ENCODE results near the gene TSKS.

The TSKS gene

DNA sequence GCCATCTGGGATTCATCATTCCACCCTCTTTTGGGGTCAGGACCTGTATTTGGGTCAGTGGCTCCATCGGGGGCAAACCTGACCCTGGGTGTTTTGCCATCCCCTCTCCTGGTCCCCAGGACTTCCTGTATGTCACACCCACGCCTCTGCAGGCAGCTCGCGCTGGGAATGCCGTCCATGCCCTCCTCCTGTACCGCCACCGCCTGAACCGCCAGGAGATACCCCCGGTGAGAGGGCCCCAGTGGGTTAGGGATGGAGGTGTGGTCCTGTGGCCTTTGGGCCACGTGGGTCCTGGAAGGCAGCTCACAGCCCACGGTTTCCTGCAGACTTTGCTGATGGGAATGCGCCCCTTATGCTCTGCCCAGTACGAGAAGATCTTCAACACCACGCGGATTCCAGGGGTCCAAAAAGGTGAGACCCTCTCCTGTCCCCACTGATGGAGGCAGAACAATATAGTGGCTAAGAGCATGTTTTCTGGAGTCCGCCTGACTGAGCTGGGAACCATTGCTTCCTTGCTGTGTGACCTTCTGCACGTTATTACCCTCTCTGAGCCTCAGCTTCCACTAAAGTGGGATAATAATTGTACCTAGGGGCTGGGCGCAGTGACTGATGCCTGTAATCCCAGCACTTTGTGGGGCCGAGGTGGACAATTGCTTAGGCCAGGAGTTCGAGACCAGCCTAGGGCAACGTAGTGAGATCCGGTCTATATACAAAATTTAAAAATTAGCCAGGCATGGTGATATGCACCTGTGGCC lies 58.0 kb downstream of the TSKS start:
- Histone ChIP-seq H3K9me3 (ENCODE audit: control insufficient read depth, low read length) (no peaks in the 10 kb centered on the region), H3K4me3 (ENCODE audit: insufficient read depth, low read depth, low read length, poor library complexity, severe bottlenecking) (no peak overlapping the region), H3K27me3 (replicated peaks; ENCODE audit: control insufficient read depth, insufficient read depth, low read length, poor library complexity, severe bottlenecking) (peaks cover 2% of the 10 kb centered on the region), H3K36me3 (ENCODE audit: control insufficient read depth, insufficient read depth, low read length) (no peaks in the 10 kb centered on the region), H3K4me1 (ENCODE audit: control insufficient read depth, insufficient read depth, low read length, poor library complexity, severe bottlenecking) (no peaks in the 10 kb centered on the region), H3K27ac (ENCODE audit: insufficient read depth, low read length, poor library complexity, severe bottlenecking) (no peak overlapping the region)
- no peak for DNase-seq

- H3K4me1 ChIP-seq (ENCODE audit: control insufficient read depth, insufficient read depth, low read length, poor library complexity, severe bottlenecking): no peaks in the 10 kb centered on the region
- H3K27me3 ChIP-seq (replicated peaks; ENCODE audit: control insufficient read depth, insufficient read depth, low read length, poor library complexity, severe bottlenecking): peaks cover 2% of the 10 kb centered on the region
- no peak overlapping the region for H3K27ac ChIP-seq (ENCODE audit: insufficient read depth, low read length, poor library complexity, severe bottlenecking)
- H3K36me3 ChIP-seq (ENCODE audit: control insufficient read depth, insufficient read depth, low read length): no peaks in the 10 kb centered on the region
- DNase-seq: no peak
- no peaks in the 10 kb centered on the region for H3K9me3 ChIP-seq (ENCODE audit: control insufficient read depth, low read length)
- H3K4me3 ChIP-seq (ENCODE audit: insufficient read depth, low read depth, low read length, poor library complexity, severe bottlenecking): no peak overlapping the region
Measured at GRCh38 chr19:49701271-49701786, 61.8 kb downstream of the TSKS start.

GRCh38 chr19:49700563-49700962 lies 62.5 kb downstream of the TSKS start:
- no peaks in the 10 kb centered on the region for H3K36me3 ChIP-seq (ENCODE audit: control insufficient read depth, insufficient read depth, low read length)
- H3K4me1 ChIP-seq (ENCODE audit: control insufficient read depth, insufficient read depth, low read length, poor library complexity, severe bottlenecking): no peaks in the 10 kb centered on the region
- peaks cover 2% of the 10 kb centered on the region for H3K27me3 ChIP-seq (replicated peaks; ENCODE audit: control insufficient read depth, insufficient read depth, low read length, poor library complexity, severe bottlenecking)
- no peak for DNase-seq
- H3K27ac ChIP-seq (ENCODE audit: insufficient read depth, low read length, poor library complexity, severe bottlenecking): no peak overlapping the region
- no peak overlapping the region for H3K4me3 ChIP-seq (ENCODE audit: insufficient read depth, low read depth, low read length, poor library complexity, severe bottlenecking)
- H3K9me3 ChIP-seq (ENCODE audit: control insufficient read depth, low read length): no peaks in the 10 kb centered on the region

DNA sequence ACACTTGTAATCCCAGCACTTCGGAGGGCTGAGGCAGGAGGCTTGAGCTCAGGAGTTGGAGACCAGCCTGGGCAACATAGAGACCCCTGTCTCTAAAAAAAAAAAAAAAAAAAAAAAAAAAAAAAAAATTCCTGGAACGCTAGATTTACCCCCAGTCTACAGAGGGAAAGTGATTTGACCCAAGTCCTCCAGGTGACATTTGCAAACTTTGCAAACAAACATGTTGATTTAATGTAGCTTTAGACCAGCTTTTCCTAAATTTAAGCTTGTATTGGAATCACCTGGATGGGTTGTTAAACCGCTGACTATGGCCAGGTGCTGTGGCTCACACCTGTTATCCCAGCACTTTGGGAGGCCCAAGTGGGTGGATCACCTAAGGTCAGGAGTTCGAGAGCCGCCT lies 63.7 kb downstream of the TSKS start:
- DNase-seq: no peak
- Histone ChIP-seq H3K27ac (ENCODE audit: insufficient read depth, low read length, poor library complexity, severe bottlenecking) (no peak overlapping the region), H3K9me3 (ENCODE audit: control insufficient read depth, low read length) (no peaks in the 10 kb centered on the region), H3K4me1 (ENCODE audit: control insufficient read depth, insufficient read depth, low read length, poor library complexity, severe bottlenecking) (no peaks in the 10 kb centered on the region), H3K4me3 (ENCODE audit: insufficient read depth, low read depth, low read length, poor library complexity, severe bottlenecking) (no peak overlapping the region), H3K36me3 (ENCODE audit: control insufficient read depth, insufficient read depth, low read length) (no peaks in the 10 kb centered on the region), H3K27me3 (replicated peaks; ENCODE audit: control insufficient read depth, insufficient read depth, low read length, poor library complexity, severe bottlenecking) (peaks cover 2% of the 10 kb centered on the region)

- H3K27ac ChIP-seq (ENCODE audit: insufficient read depth, low read length, poor library complexity, severe bottlenecking): no peak overlapping the region
- H3K4me1 ChIP-seq (ENCODE audit: control insufficient read depth, insufficient read depth, low read length, poor library complexity, severe bottlenecking): peaks cover 2% of the 10 kb centered on the region
- no peaks in the 10 kb centered on the region for H3K36me3 ChIP-seq (ENCODE audit: control insufficient read depth, insufficient read depth, low read length)
- H3K9me3 ChIP-seq (ENCODE audit: control insufficient read depth, low read length): no peaks in the 10 kb centered on the region
- DNase-seq: no peak
- peaks cover 2% of the 10 kb centered on the region for H3K27me3 ChIP-seq (replicated peaks; ENCODE audit: control insufficient read depth, insufficient read depth, low read length, poor library complexity, severe bottlenecking)
- no peak overlapping the region for H3K4me3 ChIP-seq (ENCODE audit: insufficient read depth, low read depth, low read length, poor library complexity, severe bottlenecking)
Measured at GRCh38 chr19:49696865-49697264, 66.2 kb downstream of the TSKS start.

DNA sequence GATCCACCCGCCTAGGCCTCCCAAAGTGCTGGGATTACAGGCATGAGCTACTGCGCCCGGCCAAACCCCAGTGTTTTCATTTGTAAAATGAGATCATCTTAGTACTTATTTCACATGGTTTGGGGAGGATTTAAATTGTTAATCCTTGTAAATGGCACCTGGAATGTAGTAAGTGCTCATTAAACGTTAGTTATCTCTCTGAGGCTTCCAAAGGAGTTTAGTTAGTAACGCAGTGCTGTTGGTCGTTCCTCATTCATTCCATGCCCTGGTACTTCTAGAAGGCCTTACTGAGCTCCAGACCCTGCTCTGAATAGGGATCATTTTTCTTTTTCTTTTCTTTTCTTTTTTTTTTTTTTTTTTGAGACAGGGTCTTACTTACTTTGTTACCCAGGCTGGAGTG lies 67.0 kb downstream of the TSKS start:
- no peak overlapping the region for H3K4me3 ChIP-seq (ENCODE audit: insufficient read depth, low read depth, low read length, poor library complexity, severe bottlenecking)
- no peak overlapping the region for H3K27ac ChIP-seq (ENCODE audit: insufficient read depth, low read length, poor library complexity, severe bottlenecking)
- H3K36me3 ChIP-seq (ENCODE audit: control insufficient read depth, insufficient read depth, low read length): no peaks in the 10 kb centered on the region
- no peak for DNase-seq
- H3K4me1 ChIP-seq (ENCODE audit: control insufficient read depth, insufficient read depth, low read length, poor library complexity, severe bottlenecking): peaks cover 9% of the 10 kb centered on the region
- peaks cover 4% of the 10 kb centered on the region for H3K27me3 ChIP-seq (replicated peaks; ENCODE audit: control insufficient read depth, insufficient read depth, low read length, poor library complexity, severe bottlenecking)
- no peaks in the 10 kb centered on the region for H3K9me3 ChIP-seq (ENCODE audit: control insufficient read depth, low read length)

DNA sequence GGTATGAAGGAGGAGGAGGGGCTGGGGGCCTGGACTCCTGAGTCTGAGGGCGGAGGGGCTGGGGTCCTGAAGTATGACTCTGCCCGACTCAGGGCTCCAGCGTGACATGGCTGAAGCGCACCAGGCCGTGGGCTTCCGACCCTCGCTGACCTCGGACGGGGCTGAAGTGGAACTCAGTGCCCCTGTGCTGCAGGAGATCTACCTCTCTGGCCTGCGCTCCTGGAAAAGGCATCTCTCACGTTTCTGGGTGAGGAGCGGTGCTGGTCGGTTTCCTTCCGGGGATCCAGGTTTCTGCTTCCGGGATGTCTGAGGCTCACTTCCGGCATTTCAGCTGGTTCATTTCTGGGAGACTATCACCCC lies 71.0 kb downstream of the TSKS start:
- peaks cover 28% of the 10 kb centered on the region for H3K4me1 ChIP-seq (ENCODE audit: control insufficient read depth, insufficient read depth, low read length, poor library complexity, severe bottlenecking)
- H3K4me3 ChIP-seq (ENCODE audit: insufficient read depth, low read depth, low read length, poor library complexity, severe bottlenecking): no peak overlapping the region
- H3K27ac ChIP-seq (ENCODE audit: insufficient read depth, low read length, poor library complexity, severe bottlenecking): no peak overlapping the region

DNA sequence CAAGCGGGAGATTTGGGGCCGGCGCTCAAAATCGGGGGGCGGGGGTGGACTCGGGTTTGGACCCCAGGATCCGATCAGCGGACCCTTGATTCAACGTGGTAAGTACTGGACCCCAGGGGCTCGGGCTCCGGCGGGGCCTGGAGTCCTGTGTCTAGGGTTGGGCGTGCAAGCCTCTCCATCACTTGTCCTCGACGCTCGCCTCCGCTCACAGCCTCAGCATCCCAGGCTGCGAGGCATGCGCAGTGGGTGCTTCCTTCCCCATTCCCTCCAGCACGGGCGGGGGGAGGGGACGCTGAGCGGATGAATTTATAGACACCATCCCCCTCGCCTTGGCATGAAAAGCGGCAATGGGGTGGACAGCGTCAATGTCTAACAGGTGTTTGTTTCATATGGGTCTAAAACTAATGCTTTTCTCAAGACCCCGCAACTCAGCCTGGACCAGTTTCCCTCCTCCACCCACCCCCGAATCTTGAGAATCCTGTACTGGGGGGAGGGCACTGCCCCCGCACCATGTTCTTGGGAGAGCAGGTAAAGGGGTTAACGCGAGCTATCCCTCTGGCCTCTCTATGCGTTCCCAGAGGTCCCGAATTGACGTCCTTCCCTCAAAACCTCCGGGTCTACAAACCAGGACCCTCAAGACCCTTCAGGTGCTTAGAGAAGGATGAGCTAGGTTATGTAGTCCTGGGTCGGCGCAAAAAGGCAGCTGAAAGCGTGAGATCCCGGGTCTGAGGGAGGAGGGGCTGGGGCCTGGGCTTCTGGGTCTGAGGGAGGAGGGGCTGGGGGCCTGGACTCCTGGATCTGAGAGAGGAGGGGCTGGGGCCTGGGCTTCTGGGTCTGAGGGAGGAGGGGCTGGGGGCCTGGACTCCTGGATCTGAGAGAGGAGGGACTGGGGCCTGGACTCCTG lies 71.6 kb downstream of the TSKS start:
- H3K4me1 ChIP-seq (ENCODE audit: control insufficient read depth, insufficient read depth, low read length, poor library complexity, severe bottlenecking): peaks cover 28% of the 10 kb centered on the region
- no peaks in the 10 kb centered on the region for H3K9me3 ChIP-seq (ENCODE audit: control insufficient read depth, low read length)
- H3K36me3 ChIP-seq (ENCODE audit: control insufficient read depth, insufficient read depth, low read length): peaks cover 10% of the 10 kb centered on the region
- no peak overlapping the region for H3K27ac ChIP-seq (ENCODE audit: insufficient read depth, low read length, poor library complexity, severe bottlenecking)
- peak overlapping the region; percentile 43 for H3K4me3 ChIP-seq (ENCODE audit: insufficient read depth, low read depth, low read length, poor library complexity, severe bottlenecking)
- peaks cover 8% of the 10 kb centered on the region for H3K27me3 ChIP-seq (replicated peaks; ENCODE audit: control insufficient read depth, insufficient read depth, low read length, poor library complexity, severe bottlenecking)
- DNase-seq: no peak

More for the DNA sequence above, 71.0 kb downstream of the TSKS start:
- Histone ChIP-seq H3K27me3 (replicated peaks; ENCODE audit: control insufficient read depth, insufficient read depth, low read length, poor library complexity, severe bottlenecking) (peaks cover 8% of the 10 kb centered on the region), H3K36me3 (ENCODE audit: control insufficient read depth, insufficient read depth, low read length) (peaks cover 5% of the 10 kb centered on the region), H3K9me3 (ENCODE audit: control insufficient read depth, low read length) (no peaks in the 10 kb centered on the region)
- no peak for DNase-seq

GRCh38 chr19:49690656-49691242 lies 72.4 kb downstream of the TSKS start, which contains the start of gene CPT1C:
TSS of gene CPT1C (plus strand) at chr19:49691116. CDS start at chr19:49692253, 1,137 bp downstream.
- H3K36me3 ChIP-seq (ENCODE audit: control insufficient read depth, insufficient read depth, low read length): peaks cover 16% of the 10 kb centered on the region
- H3K4me1 ChIP-seq (ENCODE audit: control insufficient read depth, insufficient read depth, low read length, poor library complexity, severe bottlenecking): peaks cover 28% of the 10 kb centered on the region
- peak; percentile 15 to 43 (median 37) for DNase-seq
- H3K4me3 ChIP-seq (ENCODE audit: insufficient read depth, low read depth, low read length, poor library complexity, severe bottlenecking): peak within 1 kb of the TSS; percentile 43
- H3K27ac ChIP-seq (ENCODE audit: insufficient read depth, low read length, poor library complexity, severe bottlenecking): no peak within 1 kb of the TSS
- H3K9me3 ChIP-seq (ENCODE audit: control insufficient read depth, low read length): no peaks in the 10 kb centered on the region
- peaks cover 8% of the 10 kb centered on the region for H3K27me3 ChIP-seq (replicated peaks; ENCODE audit: control insufficient read depth, insufficient read depth, low read length, poor library complexity, severe bottlenecking)
